ENCODE measurements around the gene SF3B4. TPM values are rescaled to one million over a fixed set of nuclear protein-coding genes. Genes with fewer than 3 reads are reported as not detected.

The SF3B4 gene
- total and polyA plus RNA-seq, 2 of the 13 experiments (the other 11 are each of a cell fraction or from before 2014, with no cell fraction given) = 13.8 to 14.8 TPM

GRCh38 chr1:149977345-149977744 lies 49.7 kb upstream of the SF3B4 start (continued):
- TF ChIP-seq, protein P1, sequence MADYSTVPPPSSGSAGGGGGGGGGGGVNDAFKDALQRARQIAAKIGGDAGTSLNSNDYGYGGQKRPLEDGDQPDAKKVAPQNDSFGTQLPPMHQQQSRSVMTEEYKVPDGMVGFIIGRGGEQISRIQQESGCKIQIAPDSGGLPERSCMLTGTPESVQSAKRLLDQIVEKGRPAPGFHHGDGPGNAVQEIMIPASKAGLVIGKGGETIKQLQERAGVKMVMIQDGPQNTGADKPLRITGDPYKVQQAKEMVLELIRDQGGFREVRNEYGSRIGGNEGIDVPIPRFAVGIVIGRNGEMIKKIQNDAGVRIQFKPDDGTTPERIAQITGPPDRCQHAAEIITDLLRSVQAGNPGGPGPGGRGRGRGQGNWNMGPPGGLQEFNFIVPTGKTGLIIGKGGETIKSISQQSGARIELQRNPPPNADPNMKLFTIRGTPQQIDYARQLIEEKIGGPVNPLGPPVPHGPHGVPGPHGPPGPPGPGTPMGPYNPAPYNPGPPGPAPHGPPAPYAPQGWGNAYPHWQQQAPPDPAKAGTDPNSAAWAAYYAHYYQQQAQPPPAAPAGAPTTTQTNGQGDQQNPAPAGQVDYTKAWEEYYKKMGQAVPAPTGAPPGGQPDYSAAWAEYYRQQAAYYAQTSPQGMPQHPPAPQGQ (CRISPR knock-in tag; IDR thresholded peaks at IDR 0.05; ENCODE audit: borderline replicate concordance) = no peak

GRCh38 chr1:149972547-149972946 lies 44.9 kb upstream of the SF3B4 start:
- ATAC-seq (no peak), DNase-seq (ENCODE audit: low spot score) (no peak), FAIRE-seq (no peak)
- Histone ChIP-seq H3K4me2 (ENCODE audit: low read depth, low read length) (no peak overlapping the region), H3K4me3 (replicated peaks in 1 of 3; ENCODE audit: insufficient read depth in 1 of 3, low read depth in 2 of 3, low read length in 3 of 3) (no peak overlapping the region), H3K9me3 (ENCODE audit: low read length) (no peaks in the 10 kb centered on the region), H3K27ac (ENCODE audit: extremely low read length, insufficient read depth, low read length) (no peak overlapping the region), H3K4me1 (ENCODE audit: insufficient read depth, low read length) (peaks cover 4% of the 10 kb centered on the region; the same call in 1 of the 2 replicates), H3K36me3 (replicated peaks in 1 of 2; ENCODE audit: control insufficient read depth in 1 of 2, insufficient read depth in 2 of 2, low read length in 2 of 2) (peaks cover 13 to 57% of the 10 kb centered on the region in 2 experiments), H4K20me1 (ENCODE audit: insufficient read depth, low read length) (no peaks in the 10 kb centered on the region), H3K9ac (ENCODE audit: insufficient read depth, low read depth, low read length) (no peak overlapping the region), H3K27me3 (ENCODE audit: control insufficient read depth in 1 of 2, insufficient read depth in 2 of 2, low read length in 2 of 2) (no peaks in the 10 kb centered on the region), H3K79me2 (ENCODE audit: insufficient read depth, low read length) (no peaks in the 10 kb centered on the region), H2AFZ (ENCODE audit: low read length) (no peak overlapping the region)
- BruUV-seq (replicated peaks) = no TSS peak
- intact Hi-C loops (cut with micrococcal nuclease; ENCODE audit: unreplicated experiment) (no loop called here), in situ Hi-C loops (cut with HindIII; ENCODE audit: extremely low pct_ligation_motif_present, low pct_unique_long_range_greater_than_20kb) (no loop called here)
- ChIA-PET CTCF (ENCODE audit: low intra/inter-chr PET ratio, low total read pairs) (no interaction called here), POLR2A (no interaction called here)
- TF ChIP-seq ZNF383 (CRISPR knock-in tag; IDR thresholded peaks at IDR 0.05; ENCODE audit: borderline replicate concordance) (no peak), NKX3-1 (CRISPR knock-in tag; IDR thresholded peaks at IDR 0.05) (no peak), ZBTB8A (CRISPR knock-in tag; IDR thresholded peaks at IDR 0.05; ENCODE audit: borderline replicate concordance, low read depth) (no peak), SIN3B (IDR thresholded peaks at IDR 0.05; ENCODE audit: low read length) (no peak), ZNF12 (CRISPR knock-in tag; IDR thresholded peaks at IDR 0.05) (no peak), DNMT3B (CRISPR knock-in tag; conservative IDR thresholded peaks at IDR 0.05) (no peak), HDAC2 (CRISPR knock-in tag; IDR thresholded peaks at IDR 0.05) (no peak), SOX13 (IDR thresholded peaks at IDR 0.05) (no peak), SOX13 (CRISPR knock-in tag; conservative IDR thresholded peaks at IDR 0.05 in 1 of 2, IDR thresholded peaks at IDR 0.05 in 1 of 2) (no peak), MED1 (CRISPR knock-in tag; IDR thresholded peaks at IDR 0.05) (no peak), SMYD3 (CRISPR knock-in tag; IDR thresholded peaks at IDR 0.05) (no peak), KAT2B (IDR thresholded peaks at IDR 0.05; ENCODE audit: borderline replicate concordance, low read depth, low read length) (no peak), ZNF788 (CRISPR knock-in tag; IDR thresholded peaks at IDR 0.05; ENCODE audit: borderline replicate concordance) (no peak), REPIN1 (CRISPR knock-in tag; IDR thresholded peaks at IDR 0.05; ENCODE audit: borderline replicate concordance, low read depth) (no peak), ZNF773 (CRISPR knock-in tag; IDR thresholded peaks at IDR 0.05; ENCODE audit: borderline replicate concordance) (no peak), ASH2L (IDR thresholded peaks at IDR 0.05; ENCODE audit: insufficient read length, low read depth, low read length) (no peak), EEA1 (CRISPR knock-in tag; IDR thresholded peaks at IDR 0.05; ENCODE audit: borderline replicate concordance) (no peak)
- TF ChIP-seq, protein P2, sequence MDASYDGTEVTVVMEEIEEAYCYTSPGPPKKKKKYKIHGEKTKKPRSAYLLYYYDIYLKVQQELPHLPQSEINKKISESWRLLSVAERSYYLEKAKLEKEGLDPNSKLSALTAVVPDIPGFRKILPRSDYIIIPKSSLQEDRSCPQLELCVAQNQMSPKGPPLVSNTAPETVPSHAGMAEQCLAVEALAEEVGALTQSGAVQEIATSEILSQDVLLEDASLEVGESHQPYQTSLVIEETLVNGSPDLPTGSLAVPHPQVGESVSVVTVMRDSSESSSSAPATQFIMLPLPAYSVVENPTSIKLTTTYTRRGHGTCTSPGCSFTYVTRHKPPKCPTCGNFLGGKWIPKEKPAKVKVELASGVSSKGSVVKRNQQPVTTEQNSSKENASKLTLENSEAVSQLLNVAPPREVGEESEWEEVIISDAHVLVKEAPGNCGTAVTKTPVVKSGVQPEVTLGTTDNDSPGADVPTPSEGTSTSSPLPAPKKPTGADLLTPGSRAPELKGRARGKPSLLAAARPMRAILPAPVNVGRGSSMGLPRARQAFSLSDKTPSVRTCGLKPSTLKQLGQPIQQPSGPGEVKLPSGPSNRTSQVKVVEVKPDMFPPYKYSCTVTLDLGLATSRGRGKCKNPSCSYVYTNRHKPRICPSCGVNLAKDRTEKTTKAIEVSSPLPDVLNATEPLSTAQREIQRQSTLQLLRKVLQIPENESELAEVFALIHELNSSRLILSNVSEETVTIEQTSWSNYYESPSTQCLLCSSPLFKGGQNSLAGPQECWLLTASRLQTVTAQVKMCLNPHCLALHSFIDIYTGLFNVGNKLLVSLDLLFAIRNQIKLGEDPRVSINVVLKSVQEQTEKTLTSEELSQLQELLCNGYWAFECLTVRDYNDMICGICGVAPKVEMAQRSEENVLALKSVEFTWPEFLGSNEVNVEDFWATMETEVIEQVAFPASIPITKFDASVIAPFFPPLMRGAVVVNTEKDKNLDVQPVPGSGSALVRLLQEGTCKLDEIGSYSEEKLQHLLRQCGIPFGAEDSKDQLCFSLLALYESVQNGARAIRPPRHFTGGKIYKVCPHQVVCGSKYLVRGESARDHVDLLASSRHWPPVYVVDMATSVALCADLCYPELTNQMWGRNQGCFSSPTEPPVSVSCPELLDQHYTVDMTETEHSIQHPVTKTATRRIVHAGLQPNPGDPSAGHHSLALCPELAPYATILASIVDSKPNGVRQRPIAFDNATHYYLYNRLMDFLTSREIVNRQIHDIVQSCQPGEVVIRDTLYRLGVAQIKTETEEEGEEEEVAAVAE (CRISPR knock-in tag; IDR thresholded peaks at IDR 0.05; ENCODE audit: borderline replicate concordance) = no peak
- WGBS (ENCODE audit: low lambda C conversion rate) = 100% methylated on average over 2 of the region's 2 CpGs

Measured in HepG2 (cell line).